Activated CD4-positive, alpha-beta T cell treated with anti-CD3 and anti-CD28 coated beads for 48 hours (primary cell): ENCODE measurements around the gene SLC5A2.
A peak's percentile ranks its signal among the peaks of the same experiment; 100 is the strongest.
"Not testable (repeated sequence)": the region's sequence is repeated elsewhere in the genome, so short reads cannot be mapped to it uniquely, and the experiment has no call there.

ENCODE experiments used
- DNase-seq: peaks from one replicate; pipeline ENCODE4 v3.0.0-alpha.2; 2020

SLC5A2 gene

DNA sequence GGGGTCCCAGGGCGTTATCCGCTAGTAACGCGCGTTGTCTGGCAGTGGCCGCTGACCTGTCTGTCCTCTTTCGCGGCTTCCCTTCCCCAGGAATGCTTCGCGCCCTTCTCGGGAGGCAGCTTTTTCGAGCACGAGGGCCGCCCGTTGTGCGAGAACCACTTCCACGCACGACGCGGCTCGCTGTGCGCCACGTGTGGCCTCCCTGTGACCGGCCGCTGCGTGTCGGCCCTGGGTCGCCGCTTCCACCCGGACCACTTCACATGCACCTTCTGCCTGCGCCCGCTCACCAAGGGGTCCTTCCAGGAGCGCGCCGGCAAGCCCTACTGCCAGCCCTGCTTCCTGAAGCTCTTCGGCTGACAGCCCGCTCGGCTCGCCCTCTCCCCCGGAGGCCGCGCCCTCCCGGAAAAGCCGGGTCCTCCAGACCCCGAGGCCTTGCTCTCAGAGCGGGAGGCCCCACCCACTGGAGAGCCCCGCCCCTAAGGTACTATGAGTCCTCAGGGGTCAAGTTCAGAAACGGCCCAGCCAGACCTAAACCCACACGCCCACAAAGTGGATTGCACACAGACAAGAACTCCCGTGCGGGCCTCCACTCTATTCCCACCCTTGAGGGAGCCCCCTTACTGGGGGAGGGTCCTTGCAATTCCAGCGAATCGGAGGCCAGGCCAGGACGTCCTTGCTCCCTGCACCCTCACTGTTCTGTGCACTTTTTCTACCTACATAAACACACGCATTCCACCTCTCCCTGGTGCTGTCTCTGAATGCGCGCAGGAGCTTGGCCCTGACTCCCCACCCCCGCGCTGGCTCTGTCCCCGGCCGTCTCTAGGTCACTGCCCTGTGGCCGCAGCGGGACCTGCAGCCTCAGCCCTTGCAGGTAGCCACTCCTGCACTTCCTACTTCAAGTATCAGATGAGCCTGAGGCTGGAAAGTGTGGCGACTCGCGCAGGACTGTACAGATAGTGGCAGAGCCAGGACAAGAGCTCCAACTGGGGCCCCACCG lies 5.4 kb upstream of the SLC5A2 start:
- peak; percentile 48 for DNase-seq

GRCh38 chr16:31478956-31479355 lies 4.0 kb upstream of the SLC5A2 start:
- DNase-seq, result no peak

- no peak for DNase-seq
Measured at GRCh38 chr16:31479751-31480150, 3.2 kb upstream of the SLC5A2 start.

GRCh38 chr16:31480851-31481536 lies 1.9 kb upstream of the SLC5A2 start:
- DNase-seq, result no peak

DNA sequence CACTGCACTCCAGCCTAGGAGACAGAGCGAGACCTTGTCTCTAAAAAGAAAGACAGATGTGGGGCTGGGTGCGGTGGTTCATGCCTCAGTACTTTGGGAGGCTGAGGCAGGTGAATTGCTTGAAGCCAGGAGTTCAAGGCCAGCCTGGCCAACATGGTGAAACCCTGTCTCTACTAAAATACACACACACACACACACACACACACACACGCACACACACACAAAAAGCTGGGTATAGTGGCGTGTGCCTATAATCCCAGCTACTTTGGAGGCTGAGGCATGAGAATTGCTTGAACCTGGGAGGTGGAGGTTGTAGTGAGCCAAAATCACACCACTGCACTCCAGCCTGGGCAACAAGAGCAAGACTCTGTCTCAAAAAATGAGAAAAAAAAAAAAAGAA lies 1.1 kb downstream of the SLC5A2 start:
- not testable (repeated sequence) for DNase-seq

DNA sequence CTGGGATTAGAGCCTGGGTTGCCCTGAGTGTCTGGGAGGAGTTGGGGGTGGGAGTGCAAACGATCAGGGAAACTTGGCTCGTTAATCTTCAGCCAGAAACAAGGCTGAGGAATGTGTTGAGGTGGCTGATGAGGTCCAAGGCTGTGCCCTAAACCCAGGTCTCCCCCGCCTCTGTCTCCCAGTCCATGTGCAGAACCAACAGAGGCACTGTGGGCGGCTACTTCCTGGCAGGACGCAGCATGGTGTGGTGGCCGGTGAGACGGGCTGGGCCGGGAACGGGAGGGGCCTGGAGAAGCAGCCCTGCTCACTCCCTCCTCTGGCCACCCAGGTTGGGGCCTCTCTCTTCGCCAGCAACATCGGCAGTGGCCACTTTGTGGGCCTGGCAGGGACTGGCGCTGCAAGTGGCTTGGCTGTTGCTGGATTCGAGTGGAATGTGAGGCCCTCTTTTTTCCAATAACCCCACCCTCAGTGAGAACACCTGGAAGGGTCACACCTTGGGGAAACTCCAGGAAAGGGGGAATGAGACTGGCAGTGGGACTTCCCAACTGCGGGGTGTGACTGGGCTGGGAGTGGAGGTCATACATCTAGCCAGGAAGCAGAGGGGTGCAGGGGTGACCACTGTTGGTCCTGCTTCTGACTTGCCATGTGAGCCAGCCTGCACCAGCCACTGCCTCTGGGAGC lies 1.7 kb downstream of the SLC5A2 start:
- DNase-seq, result no peak

DNA sequence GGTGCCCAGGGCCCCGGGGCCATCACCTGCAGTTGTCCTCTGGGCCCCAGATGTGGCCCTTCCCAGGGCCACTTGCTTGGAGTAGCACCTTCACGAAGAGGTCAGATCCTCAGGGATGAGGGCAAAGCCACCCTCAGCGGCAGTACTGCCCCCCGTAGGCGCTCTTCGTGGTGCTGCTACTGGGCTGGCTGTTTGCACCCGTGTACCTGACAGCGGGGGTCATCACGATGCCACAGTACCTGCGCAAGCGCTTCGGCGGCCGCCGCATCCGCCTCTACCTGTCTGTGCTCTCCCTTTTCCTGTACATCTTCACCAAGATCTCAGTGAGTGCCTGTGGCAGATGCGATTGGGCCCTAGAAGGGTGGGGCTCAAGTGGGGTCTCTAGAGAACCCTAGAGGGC lies 2.6 kb downstream of the SLC5A2 start:
- no peak for DNase-seq

- DNase-seq, result no peak
Measured at GRCh38 chr16:31486045-31486444, 3.1 kb downstream of the SLC5A2 start.

- no peak for DNase-seq
Measured at GRCh38 chr16:31487071-31487719, 4.3 kb downstream of the SLC5A2 start.

GRCh38 chr16:31487720-31488467 lies 5.0 kb downstream of the SLC5A2 start:
- peak; percentile 67 for DNase-seq

- DNase-seq, result no peak
Measured at GRCh38 chr16:31488468-31489297, 5.8 kb downstream of the SLC5A2 start.

DNA sequence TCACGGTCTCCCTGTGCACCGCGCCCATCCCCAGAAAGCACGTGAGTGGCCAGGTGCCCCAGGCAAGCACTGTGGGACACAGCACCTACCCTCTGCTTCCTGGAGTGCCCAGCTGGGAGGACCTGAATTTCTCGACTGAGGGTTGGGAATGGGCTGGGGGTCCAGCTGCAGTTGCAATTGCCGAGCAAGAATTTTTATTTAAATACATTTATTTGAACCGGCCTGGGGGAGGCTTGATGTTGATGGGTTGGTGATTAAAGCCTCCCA lies 6.3 kb downstream of the SLC5A2 start:
- DNase-seq, result no peak

- DNase-seq, result no peak
Measured at GRCh38 chr16:31489616-31490584, 7.0 kb downstream of the SLC5A2 start.

GRCh38 chr16:31491778-31492418 lies 9.0 kb downstream of the SLC5A2 start:
- no peak for DNase-seq

DNA sequence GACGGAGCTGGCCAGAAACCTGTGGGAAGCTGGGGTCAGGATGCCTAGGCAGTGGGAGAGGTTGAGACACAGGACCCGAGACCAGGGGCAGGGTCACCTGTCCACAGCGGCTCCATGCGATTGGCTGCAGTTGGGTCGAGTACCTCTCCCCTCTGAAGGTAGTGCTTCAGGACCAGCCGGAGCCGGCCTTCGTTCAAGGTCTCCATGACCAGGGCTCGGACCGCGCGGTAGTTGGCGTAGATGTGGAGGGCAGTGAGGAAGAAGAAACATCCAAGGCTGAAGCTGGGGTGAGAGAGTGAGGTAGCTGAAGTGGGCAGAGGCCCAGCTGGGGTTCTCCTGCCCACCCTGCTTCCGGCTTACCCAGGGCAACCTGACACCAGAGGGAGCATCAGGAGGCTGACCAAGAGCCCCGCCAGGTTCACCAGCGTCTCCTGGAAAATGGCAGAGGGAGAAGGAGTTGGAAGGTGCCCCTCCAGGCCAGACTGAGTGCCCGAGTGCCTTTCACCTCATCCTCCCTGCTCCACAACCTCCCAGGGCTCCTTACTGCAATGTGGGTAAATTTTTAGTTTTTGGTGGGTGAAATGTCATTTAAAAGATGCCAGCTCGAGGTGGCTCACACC lies 10.7 kb downstream of the SLC5A2 start:
- DNase-seq, result no peak

- no peak for DNase-seq
Measured at GRCh38 chr16:31496670-31497069, 13.7 kb downstream of the SLC5A2 start.

DNA sequence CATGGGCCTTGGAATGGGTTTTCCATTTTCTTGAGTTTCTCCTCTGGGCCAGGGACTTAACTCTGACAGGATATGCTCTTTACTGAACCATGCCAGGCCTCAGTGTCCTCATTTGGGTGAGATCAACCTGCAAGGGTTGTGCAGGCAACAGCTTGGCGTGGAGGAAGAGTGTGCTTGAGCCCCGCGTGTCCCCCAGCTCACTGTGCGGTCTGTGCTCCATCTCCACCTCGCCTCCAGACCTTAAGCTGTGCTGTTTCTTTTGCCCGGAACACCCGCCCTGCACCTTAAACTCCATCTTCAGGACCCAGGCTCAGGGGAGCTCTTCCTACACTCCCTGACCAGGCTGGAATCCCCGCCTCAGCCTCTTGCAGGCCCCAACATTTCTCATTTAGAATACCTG lies 15.6 kb downstream of the SLC5A2 start:
- DNase-seq, result no peak

GRCh38 chr16:31499928-31500327 lies 17.0 kb downstream of the SLC5A2 start:
- no peak for DNase-seq

DNA sequence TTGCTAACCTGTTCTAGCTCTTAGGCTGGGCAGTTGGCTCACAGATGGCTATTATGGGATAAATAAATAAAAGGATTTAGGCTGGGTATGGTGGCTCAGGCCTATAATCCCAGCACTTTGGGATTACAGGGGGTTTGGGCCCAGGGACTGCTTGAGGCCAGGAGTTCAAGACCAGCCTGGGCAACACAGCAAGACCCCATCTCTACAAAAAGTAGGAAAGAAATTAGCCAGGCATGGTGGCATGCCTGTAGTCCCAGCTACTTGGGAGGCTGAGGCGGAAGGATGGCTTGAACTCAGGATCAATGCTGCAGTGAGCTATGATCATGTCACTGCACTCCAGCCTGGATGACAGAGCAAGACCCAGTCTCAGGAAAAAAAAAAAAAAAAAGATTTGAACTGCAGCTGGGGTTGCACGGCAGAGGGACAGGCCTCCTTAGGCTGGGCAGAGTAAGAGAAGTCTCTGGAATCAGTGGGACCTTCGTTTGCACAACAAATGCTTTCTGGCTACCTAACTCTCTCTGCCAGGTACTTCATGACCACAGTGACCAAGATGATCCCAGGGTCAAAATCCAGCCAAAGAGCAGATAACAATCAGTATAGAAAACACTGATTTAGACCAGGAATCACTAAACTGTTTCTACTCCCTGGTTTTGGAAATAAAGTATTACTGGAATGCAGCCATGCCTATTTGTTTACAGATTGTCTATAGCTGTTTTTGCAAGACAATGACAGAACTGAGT lies 18.5 kb downstream of the SLC5A2 start:
- no peak for DNase-seq
